ENCODE results near the gene CADPS. TPM values are rescaled to one million over a fixed set of nuclear protein-coding genes. Genes with fewer than 3 reads are reported as not detected.

CADPS gene
- total and polyA plus RNA-seq, 9 of the 15 experiments (the other 6 are each of a cell fraction or from before 2014, with no cell fraction given): not detected

- TF ChIP-seq, protein P1, sequence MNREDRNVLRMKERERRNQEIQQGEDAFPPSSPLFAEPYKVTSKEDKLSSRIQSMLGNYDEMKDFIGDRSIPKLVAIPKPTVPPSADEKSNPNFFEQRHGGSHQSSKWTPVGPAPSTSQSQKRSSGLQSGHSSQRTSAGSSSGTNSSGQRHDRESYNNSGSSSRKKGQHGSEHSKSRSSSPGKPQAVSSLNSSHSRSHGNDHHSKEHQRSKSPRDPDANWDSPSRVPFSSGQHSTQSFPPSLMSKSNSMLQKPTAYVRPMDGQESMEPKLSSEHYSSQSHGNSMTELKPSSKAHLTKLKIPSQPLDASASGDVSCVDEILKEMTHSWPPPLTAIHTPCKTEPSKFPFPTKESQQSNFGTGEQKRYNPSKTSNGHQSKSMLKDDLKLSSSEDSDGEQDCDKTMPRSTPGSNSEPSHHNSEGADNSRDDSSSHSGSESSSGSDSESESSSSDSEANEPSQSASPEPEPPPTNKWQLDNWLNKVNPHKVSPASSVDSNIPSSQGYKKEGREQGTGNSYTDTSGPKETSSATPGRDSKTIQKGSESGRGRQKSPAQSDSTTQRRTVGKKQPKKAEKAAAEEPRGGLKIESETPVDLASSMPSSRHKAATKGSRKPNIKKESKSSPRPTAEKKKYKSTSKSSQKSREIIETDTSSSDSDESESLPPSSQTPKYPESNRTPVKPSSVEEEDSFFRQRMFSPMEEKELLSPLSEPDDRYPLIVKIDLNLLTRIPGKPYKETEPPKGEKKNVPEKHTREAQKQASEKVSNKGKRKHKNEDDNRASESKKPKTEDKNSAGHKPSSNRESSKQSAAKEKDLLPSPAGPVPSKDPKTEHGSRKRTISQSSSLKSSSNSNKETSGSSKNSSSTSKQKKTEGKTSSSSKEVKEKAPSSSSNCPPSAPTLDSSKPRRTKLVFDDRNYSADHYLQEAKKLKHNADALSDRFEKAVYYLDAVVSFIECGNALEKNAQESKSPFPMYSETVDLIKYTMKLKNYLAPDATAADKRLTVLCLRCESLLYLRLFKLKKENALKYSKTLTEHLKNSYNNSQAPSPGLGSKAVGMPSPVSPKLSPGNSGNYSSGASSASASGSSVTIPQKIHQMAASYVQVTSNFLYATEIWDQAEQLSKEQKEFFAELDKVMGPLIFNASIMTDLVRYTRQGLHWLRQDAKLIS (CRISPR knock-in tag; IDR thresholded peaks at IDR 0.05): no peak
- TF ChIP-seq ARHGAP35 (IDR thresholded peaks at IDR 0.05; ENCODE audit: partially characterized antibody) (no peak), ZNF354B (CRISPR knock-in tag; IDR thresholded peaks at IDR 0.05) (no peak), PBX2 (CRISPR knock-in tag; IDR thresholded peaks at IDR 0.05; ENCODE audit: low read depth) (no peak), PBX2 (tag; conservative IDR thresholded peaks at IDR 0.05; ENCODE audit: low read depth) (no peak), DACH1 (IDR thresholded peaks at IDR 0.05; ENCODE audit: partially characterized antibody) (no peak), L3MBTL2 (IDR thresholded peaks at IDR 0.05) (no peak), CBFA2T3 (IDR thresholded peaks at IDR 0.05) (no peak)
- TF ChIP-seq, protein P2, sequence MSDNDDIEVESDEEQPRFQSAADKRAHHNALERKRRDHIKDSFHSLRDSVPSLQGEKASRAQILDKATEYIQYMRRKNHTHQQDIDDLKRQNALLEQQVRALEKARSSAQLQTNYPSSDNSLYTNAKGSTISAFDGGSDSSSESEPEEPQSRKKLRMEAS (CRISPR knock-in tag; IDR thresholded peaks at IDR 0.05): no peak
- TF ChIP-seq, protein P3, sequence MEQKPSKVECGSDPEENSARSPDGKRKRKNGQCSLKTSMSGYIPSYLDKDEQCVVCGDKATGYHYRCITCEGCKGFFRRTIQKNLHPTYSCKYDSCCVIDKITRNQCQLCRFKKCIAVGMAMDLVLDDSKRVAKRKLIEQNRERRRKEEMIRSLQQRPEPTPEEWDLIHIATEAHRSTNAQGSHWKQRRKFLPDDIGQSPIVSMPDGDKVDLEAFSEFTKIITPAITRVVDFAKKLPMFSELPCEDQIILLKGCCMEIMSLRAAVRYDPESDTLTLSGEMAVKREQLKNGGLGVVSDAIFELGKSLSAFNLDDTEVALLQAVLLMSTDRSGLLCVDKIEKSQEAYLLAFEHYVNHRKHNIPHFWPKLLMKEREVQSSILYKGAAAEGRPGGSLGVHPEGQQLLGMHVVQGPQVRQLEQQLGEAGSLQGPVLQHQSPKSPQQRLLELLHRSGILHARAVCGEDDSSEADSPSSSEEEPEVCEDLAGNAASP (IDR thresholded peaks at IDR 0.05): no peak
Measured at GRCh38 chr3:62551556-62551955, 323.7 kb downstream of the CADPS start (continued).

Data from K562 (cell line).